Activated naive CD8-positive, alpha-beta T cell treated with anti-CD3 and anti-CD28 coated beads, Interleukin-2, amount 50 U/mL, for 16 hours (primary cell): ENCODE data around the gene CHTF18.

ENCODE experiments used
- DNase-seq: peaks from one replicate; pipeline ENCODE4 v3.0.0-alpha.2; 2020; ENCODE audit warnings: low read depth, low spot score

The CHTF18 gene

DNA sequence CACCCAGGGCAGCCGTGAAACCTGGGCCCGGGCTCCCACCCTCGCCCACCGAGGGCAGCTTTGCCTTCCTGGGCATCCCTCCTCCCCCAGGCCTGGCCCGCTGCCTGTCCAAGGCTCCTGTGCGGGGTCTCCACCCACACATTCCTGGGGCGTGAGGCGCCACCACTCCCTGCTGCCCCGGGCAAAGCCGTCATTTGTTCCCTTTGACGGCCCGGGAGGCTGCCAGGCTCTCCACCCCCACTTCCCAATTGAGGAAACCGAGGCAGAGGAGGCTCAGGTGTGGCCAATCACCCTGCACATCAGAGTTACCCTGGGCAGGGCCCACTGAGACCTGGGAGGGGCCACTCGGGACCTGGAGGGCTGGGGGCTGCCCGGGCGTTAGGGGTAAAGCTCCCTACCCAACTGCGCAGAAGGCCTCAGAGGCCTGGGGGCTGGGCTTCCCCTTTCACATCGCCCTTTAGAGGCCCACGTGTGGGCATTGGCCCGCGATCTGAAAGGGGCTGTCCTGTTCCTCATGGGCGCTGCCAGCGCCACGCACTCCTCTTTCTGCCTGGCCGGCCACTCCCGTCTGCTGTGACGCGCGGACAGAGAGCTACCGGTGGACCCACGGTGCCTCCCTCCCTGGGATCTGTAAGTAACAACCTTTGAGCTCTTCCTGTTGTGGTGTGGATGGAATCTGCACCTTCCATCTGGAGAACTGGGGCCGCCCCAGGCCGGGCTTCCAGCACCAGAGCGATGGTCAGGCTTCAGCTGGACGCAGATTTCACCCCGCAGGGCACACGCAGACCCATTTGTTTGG lies 27.7 kb upstream of the CHTF18 start, which contains the start of gene MSLN:
MSLN (plus strand) TSS at position 190 of the 799 bp plus-strand sequence. CDS start 1,947 bp downstream, outside the sequence.
- no peak for DNase-seq

DNA sequence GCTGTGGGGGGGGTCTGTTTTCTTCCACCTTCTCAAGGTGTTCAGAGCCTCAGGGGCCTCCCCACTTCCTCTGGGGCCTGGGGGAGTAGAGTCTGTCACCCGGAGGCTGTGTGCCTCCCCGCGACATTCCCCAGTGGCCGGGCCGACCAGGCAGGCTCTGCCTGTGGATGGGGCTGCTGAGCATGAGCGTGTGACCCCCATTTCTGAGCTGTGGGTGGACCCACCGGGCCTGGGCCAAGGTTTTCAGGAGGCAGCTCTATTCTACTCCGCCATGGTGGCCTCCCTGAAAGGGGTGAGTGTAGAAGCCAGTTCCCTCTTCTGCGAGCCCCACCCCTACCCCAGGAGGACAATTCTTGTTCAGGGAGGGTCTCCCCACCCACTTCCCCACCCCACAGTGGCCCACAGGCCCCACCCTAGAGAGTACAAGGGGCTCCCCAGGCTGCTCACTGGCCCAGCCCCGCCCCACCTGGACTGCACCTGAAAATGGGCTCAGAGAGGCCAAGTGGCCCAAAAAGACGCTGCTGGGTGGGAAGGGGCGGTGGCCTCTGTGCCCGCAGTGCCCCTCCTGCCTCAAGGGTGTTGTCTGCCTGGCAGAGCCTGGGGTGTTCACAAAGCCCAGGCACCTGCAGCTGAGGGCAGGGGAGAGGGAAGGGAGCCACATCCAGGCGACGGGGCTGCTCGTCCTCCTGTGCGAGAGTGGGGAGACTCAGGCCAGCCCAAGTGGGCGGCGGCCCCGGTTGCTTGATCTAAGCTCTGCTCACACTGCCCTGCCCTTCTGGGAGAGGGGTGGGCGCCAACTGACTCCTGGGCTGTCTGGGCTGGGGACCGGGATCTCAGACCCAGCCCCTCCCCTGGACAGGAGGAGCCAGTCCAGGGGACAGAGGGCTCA lies 26.6 kb upstream of the CHTF18 start:
- DNase-seq, result no peak

- no peak for DNase-seq
These were observed 25.7 kb upstream of the CHTF18 start for GRCh38 chr16:762595-763268.

- DNase-seq, result no peak
These were observed 24.8 kb upstream of the CHTF18 start for GRCh38 chr16:763369-764183.

DNA sequence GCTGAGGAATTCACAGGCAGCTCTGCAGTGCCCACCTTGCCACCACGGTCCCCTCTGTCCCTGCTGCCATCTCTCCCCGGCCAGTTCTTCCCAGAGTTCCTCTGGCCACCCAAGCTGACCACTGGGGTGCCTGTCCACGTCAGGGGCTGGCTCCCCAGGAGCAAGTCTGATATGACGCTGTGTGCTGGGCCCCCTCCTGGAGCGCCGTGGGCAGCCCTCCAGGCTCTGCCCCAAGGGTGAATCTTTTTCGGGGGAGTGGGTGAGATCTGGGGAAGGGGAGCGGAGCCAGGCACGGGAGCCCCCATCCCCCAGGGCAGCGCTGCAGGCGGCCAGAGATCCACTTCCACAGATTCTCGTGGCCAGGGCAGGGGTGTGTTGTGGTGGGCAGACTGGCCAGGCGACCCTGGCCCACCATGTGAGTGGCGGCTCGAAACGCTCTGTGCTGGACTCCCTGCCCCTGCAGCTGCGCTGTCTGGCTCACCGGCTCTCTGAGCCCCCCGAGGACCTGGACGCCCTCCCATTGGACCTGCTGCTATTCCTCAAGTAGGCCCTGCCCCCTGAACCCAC lies 24.2 kb upstream of the CHTF18 start:
- no peak for DNase-seq

DNA sequence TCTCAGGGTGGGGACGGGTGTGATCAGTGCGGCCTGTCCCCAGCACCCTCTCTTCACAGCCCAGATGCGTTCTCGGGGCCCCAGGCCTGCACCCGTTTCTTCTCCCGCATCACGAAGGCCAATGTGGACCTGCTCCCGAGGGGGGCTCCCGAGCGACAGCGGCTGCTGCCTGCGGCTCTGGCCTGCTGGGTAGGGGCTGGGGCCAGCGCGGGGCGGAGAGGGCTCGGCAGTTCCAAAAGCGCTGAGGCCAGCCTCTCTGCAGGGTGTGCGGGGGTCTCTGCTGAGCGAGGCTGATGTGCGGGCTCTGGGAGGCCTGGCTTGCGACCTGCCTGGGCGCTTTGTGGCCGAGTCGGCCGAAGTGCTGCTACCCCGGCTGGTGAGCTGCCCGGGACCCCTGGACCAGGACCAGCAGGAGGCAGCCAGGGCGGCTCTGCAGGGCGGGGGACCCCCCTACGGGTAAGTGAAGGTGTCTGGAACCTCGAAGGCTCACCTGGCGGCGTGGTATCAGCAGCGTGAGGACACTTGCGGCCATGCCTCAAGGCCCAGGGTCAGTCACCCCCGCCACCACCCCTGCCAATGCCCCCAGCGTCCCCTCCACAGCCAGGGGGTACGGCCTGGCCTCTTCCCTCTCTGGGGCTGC lies 23.5 kb upstream of the CHTF18 start:
- no peak for DNase-seq

DNA sequence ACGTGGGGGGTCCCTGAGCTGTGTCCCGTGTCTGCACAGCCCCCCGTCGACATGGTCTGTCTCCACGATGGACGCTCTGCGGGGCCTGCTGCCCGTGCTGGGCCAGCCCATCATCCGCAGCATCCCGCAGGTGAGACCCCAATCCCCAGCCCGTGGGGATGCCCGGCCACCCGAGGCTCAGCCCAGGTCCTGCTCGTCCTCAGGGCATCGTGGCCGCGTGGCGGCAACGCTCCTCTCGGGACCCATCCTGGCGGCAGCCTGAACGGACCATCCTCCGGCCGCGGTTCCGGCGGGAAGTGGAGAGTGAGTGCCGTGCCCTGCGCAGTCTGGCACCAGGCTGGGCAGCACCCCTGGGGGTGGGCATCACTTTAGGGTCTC lies 22.9 kb upstream of the CHTF18 start:
- no peak for DNase-seq

DNA sequence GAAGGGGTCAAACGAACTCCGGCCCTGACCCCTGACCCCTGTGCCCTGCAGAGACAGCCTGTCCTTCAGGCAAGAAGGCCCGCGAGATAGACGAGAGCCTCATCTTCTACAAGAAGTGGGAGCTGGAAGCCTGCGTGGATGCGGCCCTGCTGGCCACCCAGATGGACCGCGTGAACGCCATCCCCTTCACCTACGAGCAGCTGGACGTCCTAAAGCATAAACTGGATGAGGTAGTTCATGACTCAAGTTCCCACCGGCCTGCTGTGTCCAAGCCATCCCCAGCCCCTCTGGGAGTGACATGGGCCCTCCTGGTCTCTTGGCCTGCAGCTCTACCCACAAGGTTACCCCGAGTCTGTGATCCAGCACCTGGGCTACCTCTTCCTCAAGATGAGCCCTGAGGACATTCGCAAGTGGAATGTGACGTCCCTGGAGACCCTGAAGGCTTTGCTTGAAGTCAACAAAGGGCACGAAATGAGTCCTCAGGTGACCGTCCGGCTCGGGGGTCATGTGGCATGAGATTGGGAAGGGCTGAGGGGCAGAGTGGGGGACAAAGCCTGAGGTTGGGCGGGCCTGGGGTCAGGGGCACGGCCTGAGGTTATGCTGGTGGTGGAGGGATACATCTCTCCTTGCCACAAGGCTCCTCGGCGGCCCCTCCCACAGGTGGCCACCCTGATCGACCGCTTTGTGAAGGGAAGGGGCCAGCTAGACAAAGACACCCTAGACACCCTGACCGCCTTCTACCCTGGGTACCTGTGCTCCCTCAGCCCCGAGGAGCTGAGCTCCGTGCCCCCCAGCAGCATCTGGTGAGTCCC lies 22.2 kb upstream of the CHTF18 start:
- DNase-seq, result no peak

GRCh38 chr16:766820-767640 lies 21.4 kb upstream of the CHTF18 start:
- DNase-seq, result no peak

GRCh38 chr16:767743-768235 lies 20.6 kb upstream of the CHTF18 start:
- DNase-seq, result no peak

DNA sequence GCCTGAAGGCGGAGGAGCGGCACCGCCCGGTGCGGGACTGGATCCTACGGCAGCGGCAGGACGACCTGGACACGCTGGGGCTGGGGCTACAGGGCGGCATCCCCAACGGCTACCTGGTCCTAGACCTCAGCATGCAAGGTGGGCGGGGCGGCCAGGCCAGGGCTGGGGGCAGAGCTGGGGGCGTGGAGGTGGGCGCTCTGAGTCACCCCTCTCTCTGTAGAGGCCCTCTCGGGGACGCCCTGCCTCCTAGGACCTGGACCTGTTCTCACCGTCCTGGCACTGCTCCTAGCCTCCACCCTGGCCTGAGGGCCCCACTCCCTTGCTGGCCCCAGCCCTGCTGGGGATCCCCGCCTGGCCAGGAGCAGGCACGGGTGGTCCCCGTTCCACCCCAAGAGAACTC lies 20.0 kb upstream of the CHTF18 start:
- DNase-seq, result no peak

- DNase-seq, result no peak
These were observed 19.1 kb upstream of the CHTF18 start for GRCh38 chr16:769184-769784.

- no peak for DNase-seq
These were observed 18.5 kb upstream of the CHTF18 start for GRCh38 chr16:769934-770333.

DNA sequence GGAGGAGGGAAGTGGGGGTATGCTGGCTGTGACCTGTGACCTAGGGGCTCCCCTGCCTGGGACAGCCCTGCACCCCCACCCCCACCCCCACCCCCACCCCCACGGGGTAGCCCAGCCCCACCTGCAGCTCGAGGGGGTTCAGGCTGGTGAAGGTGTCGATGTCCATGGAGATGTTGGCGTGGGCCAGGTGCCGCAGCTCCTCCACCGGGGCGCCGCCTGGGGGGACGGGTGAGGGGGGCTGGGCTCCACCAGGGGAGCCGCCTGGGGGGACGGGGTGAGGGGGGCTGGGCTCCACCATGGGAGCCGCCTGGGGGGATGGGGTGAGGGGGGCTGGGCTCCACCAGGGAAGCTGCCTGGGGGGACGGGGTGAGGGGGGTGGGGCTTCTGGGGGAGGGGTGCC lies 18.0 kb upstream of the CHTF18 start:
- DNase-seq, result no peak

DNA sequence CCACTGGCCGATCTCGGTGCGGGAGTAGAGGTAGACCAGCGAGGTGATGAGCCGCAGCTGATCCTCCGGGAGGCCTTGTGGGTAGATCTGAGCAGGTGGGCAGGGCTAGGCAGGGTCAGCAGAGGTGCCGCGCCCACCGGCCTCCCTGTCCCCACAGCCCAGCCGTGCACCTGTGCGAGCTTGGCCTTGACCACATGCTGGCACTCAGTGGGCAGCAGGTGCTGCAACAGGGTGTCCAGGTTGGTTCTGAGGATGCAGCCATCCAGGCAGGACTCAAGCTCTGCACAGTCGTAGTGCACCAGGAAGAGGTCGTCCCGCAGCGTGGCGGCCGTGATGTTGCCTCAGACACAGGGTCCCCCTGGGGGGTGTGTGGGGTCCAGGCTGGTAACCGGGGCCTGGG lies 15.5 kb upstream of the CHTF18 start:
- DNase-seq, result no peak

- DNase-seq, result no peak
These were observed 14.1 kb upstream of the CHTF18 start for GRCh38 chr16:774086-775001.

DNA sequence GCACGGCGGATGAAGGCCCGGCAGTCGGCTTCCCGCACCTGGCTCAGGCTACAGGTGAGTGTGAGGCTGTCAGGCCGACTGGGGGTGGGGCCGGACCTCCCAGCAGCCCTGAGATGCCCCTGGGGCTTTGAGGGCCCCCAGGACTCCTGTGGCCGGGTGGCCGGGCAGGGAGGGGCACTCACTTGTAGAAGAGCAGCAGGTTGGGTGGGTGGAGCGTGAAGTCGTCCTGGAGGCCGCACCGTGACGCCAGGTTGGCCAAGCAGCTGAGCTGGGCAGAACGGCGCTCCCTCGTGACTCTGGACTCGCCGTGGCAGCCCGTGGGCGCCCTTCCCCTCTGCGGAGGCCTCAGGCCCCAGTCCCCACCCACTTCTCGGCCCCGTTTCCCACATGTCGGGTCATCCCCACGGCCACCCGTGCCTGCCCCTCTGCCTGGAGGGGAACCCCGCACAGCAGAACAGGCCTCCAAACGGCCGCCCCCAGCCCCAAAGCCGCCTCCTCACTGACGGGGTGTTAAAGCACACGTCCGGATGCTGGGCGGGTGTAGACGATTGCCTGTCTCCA lies 13.1 kb upstream of the CHTF18 start:
- DNase-seq, result no peak
